Measurements from ENCODE around the gene DOCK4.

DOCK4 gene

DNA sequence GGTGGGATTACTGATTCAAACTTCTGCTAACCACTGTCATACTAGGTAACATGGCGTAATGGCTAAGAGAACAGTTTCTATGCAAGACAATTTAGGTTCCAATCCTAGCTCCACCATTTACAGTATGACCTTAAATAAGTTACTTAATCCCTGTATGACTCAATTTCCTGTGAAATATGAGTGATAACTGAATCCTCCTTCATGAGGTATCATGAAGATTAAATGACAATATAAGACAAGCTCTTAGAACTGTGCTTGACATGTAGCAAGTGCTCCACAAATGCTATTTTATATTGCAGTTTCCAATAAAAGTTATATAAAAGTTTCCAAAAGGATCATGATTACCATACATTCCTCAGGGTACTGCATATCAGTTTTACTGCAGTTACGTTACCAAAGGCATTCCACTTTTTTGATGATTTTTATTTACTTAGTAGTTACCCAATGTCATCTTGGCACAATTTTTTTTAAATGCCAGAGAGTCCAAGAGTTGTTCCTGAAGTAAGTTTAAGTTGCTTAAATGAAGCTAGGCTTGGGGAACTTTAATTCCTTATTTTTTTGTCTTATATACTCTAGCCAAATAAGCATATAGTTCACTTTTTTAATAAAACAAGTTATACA is 7.1 kb downstream of the DOCK4 start:
- TF ChIP-seq, protein P1, sequence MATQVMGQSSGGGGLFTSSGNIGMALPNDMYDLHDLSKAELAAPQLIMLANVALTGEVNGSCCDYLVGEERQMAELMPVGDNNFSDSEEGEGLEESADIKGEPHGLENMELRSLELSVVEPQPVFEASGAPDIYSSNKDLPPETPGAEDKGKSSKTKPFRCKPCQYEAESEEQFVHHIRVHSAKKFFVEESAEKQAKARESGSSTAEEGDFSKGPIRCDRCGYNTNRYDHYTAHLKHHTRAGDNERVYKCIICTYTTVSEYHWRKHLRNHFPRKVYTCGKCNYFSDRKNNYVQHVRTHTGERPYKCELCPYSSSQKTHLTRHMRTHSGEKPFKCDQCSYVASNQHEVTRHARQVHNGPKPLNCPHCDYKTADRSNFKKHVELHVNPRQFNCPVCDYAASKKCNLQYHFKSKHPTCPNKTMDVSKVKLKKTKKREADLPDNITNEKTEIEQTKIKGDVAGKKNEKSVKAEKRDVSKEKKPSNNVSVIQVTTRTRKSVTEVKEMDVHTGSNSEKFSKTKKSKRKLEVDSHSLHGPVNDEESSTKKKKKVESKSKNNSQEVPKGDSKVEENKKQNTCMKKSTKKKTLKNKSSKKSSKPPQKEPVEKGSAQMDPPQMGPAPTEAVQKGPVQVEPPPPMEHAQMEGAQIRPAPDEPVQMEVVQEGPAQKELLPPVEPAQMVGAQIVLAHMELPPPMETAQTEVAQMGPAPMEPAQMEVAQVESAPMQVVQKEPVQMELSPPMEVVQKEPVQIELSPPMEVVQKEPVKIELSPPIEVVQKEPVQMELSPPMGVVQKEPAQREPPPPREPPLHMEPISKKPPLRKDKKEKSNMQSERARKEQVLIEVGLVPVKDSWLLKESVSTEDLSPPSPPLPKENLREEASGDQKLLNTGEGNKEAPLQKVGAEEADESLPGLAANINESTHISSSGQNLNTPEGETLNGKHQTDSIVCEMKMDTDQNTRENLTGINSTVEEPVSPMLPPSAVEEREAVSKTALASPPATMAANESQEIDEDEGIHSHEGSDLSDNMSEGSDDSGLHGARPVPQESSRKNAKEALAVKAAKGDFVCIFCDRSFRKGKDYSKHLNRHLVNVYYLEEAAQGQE (IDR thresholded peaks at IDR 0.05; ENCODE audit: low read depth), result no peak
- TF ChIP-seq, protein P2, sequence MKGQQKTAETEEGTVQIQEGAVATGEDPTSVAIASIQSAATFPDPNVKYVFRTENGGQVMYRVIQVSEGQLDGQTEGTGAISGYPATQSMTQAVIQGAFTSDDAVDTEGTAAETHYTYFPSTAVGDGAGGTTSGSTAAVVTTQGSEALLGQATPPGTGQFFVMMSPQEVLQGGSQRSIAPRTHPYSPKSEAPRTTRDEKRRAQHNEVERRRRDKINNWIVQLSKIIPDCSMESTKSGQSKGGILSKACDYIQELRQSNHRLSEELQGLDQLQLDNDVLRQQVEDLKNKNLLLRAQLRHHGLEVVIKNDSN (IDR thresholded peaks at IDR 0.05), result no peak
- TF ChIP-seq EGR1 (IDR thresholded peaks at IDR 0.05) (no peak), CREB1 (IDR thresholded peaks at IDR 0.05; ENCODE audit: low read depth) (no peak)

DNA sequence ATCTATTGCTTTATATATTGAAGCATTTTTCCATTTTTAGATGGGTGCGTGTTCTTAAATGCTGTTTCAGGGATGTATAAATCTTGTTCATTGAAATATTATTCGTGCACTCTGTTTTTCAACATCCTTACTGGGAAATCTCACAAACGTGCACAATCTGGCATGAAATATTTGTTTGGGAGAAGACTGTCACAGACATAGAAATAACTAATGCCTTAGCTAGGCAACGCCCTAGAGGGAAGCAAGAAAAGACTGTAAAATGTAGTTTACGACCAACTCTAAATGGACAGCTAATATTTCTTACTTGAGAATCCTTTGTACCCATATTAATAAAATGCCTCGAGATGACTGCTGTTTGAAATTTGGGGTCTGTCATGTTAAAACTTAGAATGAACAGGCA is 8.9 kb downstream of the DOCK4 start:
- no peak for TF ChIP-seq NFIC (IDR thresholded peaks at IDR 0.05)
- TF ChIP-seq RAD21 (IDR thresholded peaks at IDR 0.05; ENCODE audit: low read depth), result no peak
- no peak for TF ChIP-seq TCF12 (IDR thresholded peaks at IDR 0.05; ENCODE audit: low read depth)
- no peak for TF ChIP-seq EGR1 (IDR thresholded peaks at IDR 0.05)
- no peak for TF ChIP-seq TEAD4 (IDR thresholded peaks at IDR 0.05)
- no peak for TF ChIP-seq EP300 (IDR thresholded peaks at IDR 0.05; ENCODE audit: borderline replicate concordance)
- no peak for TF ChIP-seq ZBTB7A (IDR thresholded peaks at IDR 0.05; ENCODE audit: low read depth)
- TF ChIP-seq, protein P3, sequence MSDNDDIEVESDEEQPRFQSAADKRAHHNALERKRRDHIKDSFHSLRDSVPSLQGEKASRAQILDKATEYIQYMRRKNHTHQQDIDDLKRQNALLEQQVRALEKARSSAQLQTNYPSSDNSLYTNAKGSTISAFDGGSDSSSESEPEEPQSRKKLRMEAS (IDR thresholded peaks at IDR 0.05), result no peak
- TF ChIP-seq CEBPB (IDR thresholded peaks at IDR 0.05), result no peak
- TF ChIP-seq, protein P2 (IDR thresholded peaks at IDR 0.05), result no peak
- TF ChIP-seq FOXM1 (IDR thresholded peaks at IDR 0.05; ENCODE audit: borderline replicate concordance, low read depth), result no peak
- TF ChIP-seq TAF1 (IDR thresholded peaks at IDR 0.05; ENCODE audit: low read depth), result no peak
- TF ChIP-seq YY1 (IDR thresholded peaks at IDR 0.05; ENCODE audit: low read depth), result no peak
- TF ChIP-seq, protein P1 (IDR thresholded peaks at IDR 0.05; ENCODE audit: low read depth), result no peak
- no peak for TF ChIP-seq CREB1 (IDR thresholded peaks at IDR 0.05; ENCODE audit: low read depth)

DNA sequence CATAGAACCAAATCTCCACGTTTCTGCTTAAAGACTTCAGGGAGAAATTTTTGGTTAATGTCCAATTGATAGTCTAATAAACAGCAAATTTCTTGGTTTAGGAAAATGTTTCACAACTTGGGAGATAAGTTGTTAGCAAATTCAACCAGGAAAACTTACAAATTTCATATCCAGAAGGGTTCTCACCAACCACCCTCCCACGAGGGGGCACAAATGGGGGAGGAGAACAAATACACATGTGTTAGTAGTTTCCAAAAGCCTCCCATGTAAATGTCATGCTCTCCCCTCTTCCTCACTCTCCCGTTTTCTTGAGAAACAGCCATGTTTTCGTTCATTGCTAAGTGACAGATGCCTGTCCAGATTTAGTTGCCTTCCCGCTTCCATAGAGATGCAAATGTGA is 10.5 kb downstream of the DOCK4 start:
- no peak for TF ChIP-seq RAD21 (IDR thresholded peaks at IDR 0.05; ENCODE audit: low read depth)
- TF ChIP-seq EP300 (IDR thresholded peaks at IDR 0.05; ENCODE audit: borderline replicate concordance), result no peak
- TF ChIP-seq CEBPB (IDR thresholded peaks at IDR 0.05), result no peak

DNA sequence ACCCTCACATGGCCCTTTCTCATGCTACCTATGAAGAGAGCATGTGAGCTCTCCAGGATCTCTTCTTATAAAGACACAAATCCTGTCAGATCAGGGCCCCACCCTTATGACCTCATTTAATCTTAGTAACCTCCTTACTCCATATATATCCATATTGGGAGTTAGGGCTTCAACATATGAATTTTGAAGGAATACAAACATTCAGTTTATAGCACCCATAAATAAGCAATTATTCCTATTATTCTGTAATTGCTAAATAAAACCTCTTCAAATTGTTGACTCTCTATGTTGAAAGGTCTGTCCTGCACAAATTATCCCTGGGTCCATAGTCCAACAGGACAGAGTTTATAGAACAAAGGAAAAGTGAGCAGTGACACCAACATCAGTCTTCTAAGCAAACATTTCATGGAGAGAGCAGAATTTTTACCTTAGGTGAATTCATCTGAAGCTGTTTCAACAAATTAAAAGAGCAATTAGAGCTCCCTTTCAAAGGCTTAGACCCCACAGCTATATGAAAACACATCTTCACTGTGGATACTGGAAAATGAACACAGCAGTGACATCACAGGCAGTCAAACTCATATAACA is 12.2 kb downstream of the DOCK4 start:
- TF ChIP-seq NFIC (IDR thresholded peaks at IDR 0.05) (no peak), TEAD4 (IDR thresholded peaks at IDR 0.05) (no peak), CEBPB (IDR thresholded peaks at IDR 0.05) (no peak), ZBTB7A (IDR thresholded peaks at IDR 0.05; ENCODE audit: low read depth) (no peak), CREB1 (IDR thresholded peaks at IDR 0.05; ENCODE audit: low read depth) (no peak), YY1 (IDR thresholded peaks at IDR 0.05; ENCODE audit: low read depth) (no peak), RAD21 (IDR thresholded peaks at IDR 0.05; ENCODE audit: low read depth) (no peak), TCF12 (IDR thresholded peaks at IDR 0.05; ENCODE audit: low read depth) (no peak), TAF1 (IDR thresholded peaks at IDR 0.05; ENCODE audit: low read depth) (no peak), EP300 (IDR thresholded peaks at IDR 0.05; ENCODE audit: borderline replicate concordance) (no peak), EGR1 (IDR thresholded peaks at IDR 0.05) (no peak), FOXM1 (IDR thresholded peaks at IDR 0.05; ENCODE audit: borderline replicate concordance, low read depth) (no peak)
- TF ChIP-seq, protein P3 (IDR thresholded peaks at IDR 0.05), result no peak
- TF ChIP-seq, protein P2 (IDR thresholded peaks at IDR 0.05), result no peak
- TF ChIP-seq, protein P1 (IDR thresholded peaks at IDR 0.05; ENCODE audit: low read depth), result no peak
